ENCODE measurements around the gene AQP2.

Gene AQP2

DNA sequence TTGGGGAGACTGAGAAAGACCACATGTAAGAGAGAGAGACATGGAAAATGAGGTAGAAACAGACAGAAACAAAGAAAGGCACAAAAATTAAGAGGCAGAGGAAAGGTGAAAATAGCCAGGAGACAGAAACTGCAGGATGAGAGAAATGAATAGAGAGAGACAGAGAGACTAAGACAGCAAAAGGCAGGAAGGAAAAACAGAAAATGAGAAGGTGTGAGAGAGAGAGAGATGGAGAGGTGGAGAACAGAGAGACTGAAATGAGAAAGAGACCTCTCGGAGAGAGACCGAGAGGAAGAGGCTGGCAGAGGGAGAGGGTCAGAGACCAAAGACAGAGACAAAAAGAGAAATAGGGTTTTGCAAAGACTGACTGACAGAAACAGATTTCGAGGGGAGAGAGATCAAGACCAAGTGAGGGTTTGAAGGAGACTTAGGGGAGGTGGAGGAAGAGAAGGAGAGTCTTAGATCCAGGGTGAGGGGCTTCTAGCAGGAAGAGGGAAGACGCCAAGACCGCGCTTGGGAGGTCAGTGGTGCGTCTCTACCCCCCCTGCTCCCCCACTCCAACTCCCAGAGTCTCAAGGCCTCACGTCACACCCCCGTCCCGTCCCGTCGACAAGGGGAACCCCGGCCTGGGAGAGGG, 10.1 kb downstream of the AQP2 start:
- no peak for TF ChIP-seq ZFX (IDR thresholded peaks at IDR 0.05)
- TF ChIP-seq, protein P1, sequence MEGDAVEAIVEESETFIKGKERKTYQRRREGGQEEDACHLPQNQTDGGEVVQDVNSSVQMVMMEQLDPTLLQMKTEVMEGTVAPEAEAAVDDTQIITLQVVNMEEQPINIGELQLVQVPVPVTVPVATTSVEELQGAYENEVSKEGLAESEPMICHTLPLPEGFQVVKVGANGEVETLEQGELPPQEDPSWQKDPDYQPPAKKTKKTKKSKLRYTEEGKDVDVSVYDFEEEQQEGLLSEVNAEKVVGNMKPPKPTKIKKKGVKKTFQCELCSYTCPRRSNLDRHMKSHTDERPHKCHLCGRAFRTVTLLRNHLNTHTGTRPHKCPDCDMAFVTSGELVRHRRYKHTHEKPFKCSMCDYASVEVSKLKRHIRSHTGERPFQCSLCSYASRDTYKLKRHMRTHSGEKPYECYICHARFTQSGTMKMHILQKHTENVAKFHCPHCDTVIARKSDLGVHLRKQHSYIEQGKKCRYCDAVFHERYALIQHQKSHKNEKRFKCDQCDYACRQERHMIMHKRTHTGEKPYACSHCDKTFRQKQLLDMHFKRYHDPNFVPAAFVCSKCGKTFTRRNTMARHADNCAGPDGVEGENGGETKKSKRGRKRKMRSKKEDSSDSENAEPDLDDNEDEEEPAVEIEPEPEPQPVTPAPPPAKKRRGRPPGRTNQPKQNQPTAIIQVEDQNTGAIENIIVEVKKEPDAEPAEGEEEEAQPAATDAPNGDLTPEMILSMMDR (conservative IDR thresholded peaks at IDR 0.05) = no peak
- peak overlapping the region; percentile 14; the same call in 1 of the 2 replicates for H3K27ac ChIP-seq

DNA sequence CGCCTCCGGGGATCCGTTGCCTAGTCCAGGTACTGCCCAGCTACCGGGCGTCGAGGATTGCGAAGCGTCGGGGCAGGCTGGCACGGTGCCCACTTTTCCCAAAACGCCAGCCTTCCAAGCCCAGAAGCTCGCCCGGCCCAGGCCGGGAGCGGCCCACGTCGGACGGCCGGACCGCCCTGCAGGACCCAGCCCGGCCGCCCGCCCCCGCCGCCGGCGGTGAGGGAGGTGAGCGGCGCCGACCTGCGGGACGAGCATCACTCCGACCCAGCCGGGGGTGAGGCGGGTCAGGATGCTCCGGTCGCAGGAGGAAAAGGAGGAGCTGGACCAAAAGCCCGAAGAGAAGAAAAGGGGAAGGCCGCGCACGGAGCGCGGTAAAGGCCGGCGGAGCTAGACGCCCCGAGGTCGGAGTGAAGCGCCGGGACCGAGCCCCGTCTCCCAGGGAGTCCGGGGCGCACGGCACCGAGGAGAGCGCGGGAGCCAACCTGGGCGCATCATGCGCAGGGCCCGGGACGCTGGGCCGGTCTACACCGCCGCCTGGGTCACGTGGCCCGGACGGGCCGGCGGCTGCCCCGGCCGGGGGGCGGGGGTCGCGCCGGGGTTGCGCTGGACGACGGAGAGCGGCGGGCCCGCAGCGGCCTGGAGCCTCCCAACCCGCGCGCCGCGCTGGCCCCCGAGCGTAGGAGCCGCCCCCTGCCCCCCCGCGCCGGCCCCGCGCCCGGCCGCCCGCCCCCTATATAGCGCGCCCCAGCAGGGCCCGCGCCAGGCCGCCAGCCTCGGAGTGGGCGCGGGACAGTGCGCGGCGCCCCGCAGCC, 10.8 kb downstream of the AQP2 start, which contains the start of gene AQP5:
TSS of gene AQP5 (plus strand) at position 762 of the 812 bp plus-strand sequence. CDS start 146 bp downstream, outside the sequence.
- no peak for TF ChIP-seq ZFX (IDR thresholded peaks at IDR 0.05)
- TF ChIP-seq, protein P1 (conservative IDR thresholded peaks at IDR 0.05) = no peak
- peak within 1 kb of the TSS; percentile 70 for H3K27ac ChIP-seq

DNA sequence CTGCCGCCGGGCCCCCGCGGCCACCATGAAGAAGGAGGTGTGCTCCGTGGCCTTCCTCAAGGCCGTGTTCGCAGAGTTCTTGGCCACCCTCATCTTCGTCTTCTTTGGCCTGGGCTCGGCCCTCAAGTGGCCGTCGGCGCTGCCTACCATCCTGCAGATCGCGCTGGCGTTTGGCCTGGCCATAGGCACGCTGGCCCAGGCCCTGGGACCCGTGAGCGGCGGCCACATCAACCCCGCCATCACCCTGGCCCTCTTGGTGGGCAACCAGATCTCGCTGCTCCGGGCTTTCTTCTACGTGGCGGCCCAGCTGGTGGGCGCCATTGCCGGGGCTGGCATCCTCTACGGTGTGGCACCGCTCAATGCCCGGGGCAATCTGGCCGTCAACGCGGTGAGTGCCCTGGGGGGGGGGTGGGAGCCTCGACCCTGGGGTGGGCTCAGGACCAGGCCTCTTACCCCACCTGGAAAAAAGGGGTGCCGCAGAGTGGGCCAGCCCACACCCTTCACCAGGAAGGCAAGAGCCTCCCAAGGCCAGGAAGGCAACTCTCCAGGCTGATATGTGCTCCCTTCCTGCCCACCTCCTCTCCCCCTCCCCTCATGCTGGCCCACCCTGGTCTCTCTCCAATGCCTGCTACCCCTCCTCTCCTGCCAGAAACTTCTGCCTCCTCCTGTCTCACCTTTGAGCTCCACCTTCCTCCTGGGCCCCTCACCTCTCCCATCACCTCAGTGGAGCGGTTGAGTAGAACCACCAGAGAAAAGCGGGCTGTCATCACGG, 11.6 kb downstream of the AQP2 start:
- H3K27ac ChIP-seq = peak overlapping the region; percentile 70

DNA sequence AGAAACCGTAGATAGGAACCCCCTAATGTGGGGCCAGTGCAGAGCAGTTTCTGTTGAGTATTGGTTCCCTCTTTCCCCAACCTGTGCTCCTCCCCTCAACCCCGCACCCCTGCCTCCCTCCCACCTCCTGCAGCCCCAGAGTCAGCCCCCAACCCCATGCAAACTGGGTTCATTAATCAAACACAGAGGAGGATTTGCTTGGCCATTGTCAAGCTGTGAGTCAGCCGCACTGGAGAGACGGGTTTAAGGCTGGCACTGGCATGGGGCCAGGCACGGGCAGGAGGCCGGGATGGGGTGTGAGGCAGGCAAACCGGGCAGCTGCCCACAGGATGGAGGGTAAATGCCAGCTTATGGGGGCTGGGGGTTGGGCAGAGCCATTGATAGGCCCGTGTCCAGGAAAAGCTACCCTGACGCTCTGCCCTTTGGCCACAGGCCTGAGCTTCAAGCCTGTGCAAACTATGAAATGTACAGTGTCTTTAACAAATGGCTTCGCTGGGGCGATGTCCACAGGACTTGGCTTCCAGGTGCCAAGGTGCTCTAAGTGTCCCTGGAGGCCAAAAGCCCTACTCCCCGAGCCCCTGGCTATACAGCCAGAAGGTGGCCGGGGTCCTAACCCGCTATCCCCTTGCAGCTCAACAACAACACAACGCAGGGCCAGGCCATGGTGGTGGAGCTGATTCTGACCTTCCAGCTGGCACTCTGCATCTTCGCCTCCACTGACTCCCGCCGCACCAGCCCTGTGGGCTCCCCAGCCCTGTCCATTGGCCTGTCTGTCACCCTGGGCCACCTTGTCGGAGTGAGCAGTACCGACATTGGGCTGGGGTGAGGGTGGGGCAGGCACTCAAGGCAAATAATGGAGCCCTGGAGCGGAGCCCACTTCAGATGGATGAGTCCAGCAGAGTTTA, 12.6 kb downstream of the AQP2 start:
- TF ChIP-seq, protein P1 (conservative IDR thresholded peaks at IDR 0.05) = no peak
- TF ChIP-seq ZFX (IDR thresholded peaks at IDR 0.05) = no peak
- H3K27ac ChIP-seq = peak overlapping the region; percentile 70

More for the DNA sequence above, 11.6 kb downstream of the AQP2 start:
- TF ChIP-seq ZFX (IDR thresholded peaks at IDR 0.05) = no peak
- TF ChIP-seq, protein P1 (conservative IDR thresholded peaks at IDR 0.05) = no peak

DNA sequence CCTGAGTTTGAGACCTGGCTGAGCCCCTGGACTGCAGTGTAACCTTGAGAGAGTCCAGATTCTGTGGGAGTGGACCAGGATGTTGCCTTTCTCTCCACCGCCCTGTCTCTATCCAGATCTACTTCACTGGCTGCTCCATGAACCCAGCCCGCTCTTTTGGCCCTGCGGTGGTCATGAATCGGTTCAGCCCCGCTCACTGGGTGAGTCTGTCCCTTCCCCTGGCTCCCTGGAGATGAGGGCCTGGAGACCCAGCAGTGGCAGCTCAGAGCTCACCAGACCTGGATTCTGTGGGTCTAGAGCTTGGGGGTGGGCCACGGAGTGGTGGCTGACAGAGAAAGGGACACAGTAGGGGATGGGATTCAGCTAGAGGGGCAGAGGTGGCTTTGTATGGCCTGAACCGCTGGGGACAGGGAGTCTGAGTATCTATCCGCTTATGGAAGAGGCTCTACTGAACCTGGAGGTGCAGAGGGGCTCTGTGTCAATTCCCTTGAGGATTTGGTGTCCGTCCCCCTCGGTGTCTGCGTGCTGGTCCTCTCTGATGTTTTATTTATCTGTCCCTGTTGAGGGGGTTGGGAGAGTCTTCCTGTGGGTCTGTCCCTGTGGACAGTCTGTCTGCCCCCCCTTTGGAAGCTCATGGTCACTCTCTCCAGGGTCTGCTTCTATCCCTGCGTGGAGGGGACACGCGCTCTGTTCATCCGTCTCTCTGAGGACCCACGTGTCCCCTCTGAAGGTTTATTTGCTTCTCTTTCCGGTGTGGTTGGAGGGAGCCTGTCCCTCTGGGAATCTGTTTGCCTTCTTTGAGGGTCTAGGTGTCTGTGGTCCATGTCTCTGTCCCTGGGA, 13.7 kb downstream of the AQP2 start:
- no peak for TF ChIP-seq ZFX (IDR thresholded peaks at IDR 0.05)
- TF ChIP-seq, protein P1 (conservative IDR thresholded peaks at IDR 0.05) = no peak
- H3K27ac ChIP-seq = peak overlapping the region; percentile 70

Data from C4-2B (cell line).